Skeletal muscle tissue (tissue), 4 donors: ENCODE results near the gene OR5F1. TPM values are rescaled to one million over a fixed set of nuclear protein-coding genes. Genes with fewer than 3 reads are reported as not detected.

Experiments used
- H3K27ac ChIP-seq: one replicate; pipeline ENCODE4 v1.7.0; 2013; ENCODE audit warnings: mild to moderate bottlenecking, low read depth, low read length, inconsistent platforms
- H3K27me3 ChIP-seq, 3 donors: one replicate each; pipeline ENCODE4 v1.7.0; 2013; ENCODE audit warnings: low read length in 3 of 3; ENCODE audit not compliant: control insufficient read depth in 3 of 3, insufficient read depth in 3 of 3
- H3K36me3 ChIP-seq, 3 donors: one replicate each; pipeline ENCODE4 v1.7.0; 2013; ENCODE audit warnings: low read length in 3 of 3; ENCODE audit not compliant: control insufficient read depth in 3 of 3, insufficient read depth in 3 of 3
- H3K4me1 ChIP-seq, 3 donors: one replicate each; pipeline ENCODE4 v1.7.0; 2013; ENCODE audit warnings: low read length in 3 of 3, mild to moderate bottlenecking in 3 of 3; ENCODE audit not compliant: control insufficient read depth in 3 of 3, insufficient read depth in 3 of 3
- H3K4me3 ChIP-seq, 3 donors: one replicate each; pipeline ENCODE4 v1.7.0; 2013; ENCODE audit warnings: low read length in 3 of 3
- H3K9ac ChIP-seq, 3 donors: one replicate each; pipeline ENCODE4 v1.7.0; 2013; ENCODE audit warnings: low read length in 3 of 3, mild to moderate bottlenecking in 3 of 3, moderate library complexity in 2 of 3, low read depth in 1 of 3
- H3K9me3 ChIP-seq, 3 donors: one replicate each; pipeline ENCODE4 v1.7.0; 2013; ENCODE audit warnings: low read length in 3 of 3; ENCODE audit not compliant: control insufficient read depth in 3 of 3
- total RNA-seq: library from RNA; depleted of rRNA; stranded (reverse); fragments of >200 nt; gene quantifications from one replicate; pipeline ENCODE4 v1.2.3, GENCODE V29; 2014
- donor health status: Osteomylitis.

The OR5F1 gene
- total RNA-seq: not detected

DNA sequence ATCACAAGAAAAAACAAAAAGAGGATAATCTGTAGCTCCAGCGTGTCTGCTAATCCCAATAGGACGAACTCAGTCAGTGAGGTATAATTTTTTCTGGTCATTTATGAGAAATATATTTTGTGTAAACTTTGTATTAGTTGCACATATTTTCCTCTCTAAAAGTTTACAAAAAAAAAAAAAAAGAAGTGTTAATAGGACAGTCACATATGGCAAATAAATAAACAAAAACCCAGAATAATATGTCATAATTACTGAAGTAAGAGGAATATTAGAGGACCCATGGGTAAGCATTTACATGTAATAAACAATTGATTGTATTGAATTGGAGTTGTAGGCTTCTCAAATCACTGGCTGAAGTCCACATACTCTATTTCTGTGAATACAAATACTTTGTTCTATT is at the start of gene OR5F1:
Gene OR5F1, minus strand, starts transcription at position 101 of the 400 bp plus-strand sequence. Its CDS starts 0 bp downstream, at position 101.
- Histone ChIP-seq H3K4me1 (no peaks in the 10 kb centered on the region), H3K27me3 (no peaks in the 10 kb centered on the region), H3K9ac (no peak within 1 kb of the TSS), H3K9me3 (no peaks in the 10 kb centered on the region), H3K27ac (no peak within 1 kb of the TSS), H3K36me3 (no peaks in the 10 kb centered on the region), H3K4me3 (no peak within 1 kb of the TSS)

DNA sequence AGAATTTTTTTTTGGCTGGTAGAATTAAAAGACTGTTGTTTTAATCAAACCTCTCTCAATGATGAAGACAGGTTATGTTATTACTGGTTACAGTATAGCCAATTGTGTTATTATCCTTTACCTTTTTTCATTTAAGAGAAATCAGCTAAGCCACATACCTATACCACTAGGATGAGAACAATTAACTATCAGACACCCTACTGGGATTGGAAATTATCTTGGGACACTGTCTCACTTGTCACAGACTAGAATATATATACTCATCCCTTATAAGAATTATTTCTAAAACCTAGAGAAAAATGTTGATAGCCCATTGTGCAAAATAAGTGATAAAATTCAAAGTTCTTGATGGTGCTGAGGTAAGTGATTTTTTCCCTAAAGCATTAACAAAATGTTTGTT is 32.9 kb upstream of the OR5F1 start, which contains the start of gene OR5AS1:
Gene OR5AS1, plus strand, starts transcription at position 301 of the 400 bp plus-strand sequence. CDS start 2,765 bp downstream, outside the sequence.
- no peaks in the 10 kb centered on the region for H3K27me3 ChIP-seq
- H3K9ac ChIP-seq: no peak within 1 kb of the TSS
- H3K4me1 ChIP-seq: no peaks in the 10 kb centered on the region
- no peak within 1 kb of the TSS for H3K27ac ChIP-seq
- no peak within 1 kb of the TSS for H3K4me3 ChIP-seq
- H3K36me3 ChIP-seq: no peaks in the 10 kb centered on the region
- peaks cover 0 to 3% (median 0%) of the 10 kb centered on the region in 3 donors for H3K9me3 ChIP-seq

DNA sequence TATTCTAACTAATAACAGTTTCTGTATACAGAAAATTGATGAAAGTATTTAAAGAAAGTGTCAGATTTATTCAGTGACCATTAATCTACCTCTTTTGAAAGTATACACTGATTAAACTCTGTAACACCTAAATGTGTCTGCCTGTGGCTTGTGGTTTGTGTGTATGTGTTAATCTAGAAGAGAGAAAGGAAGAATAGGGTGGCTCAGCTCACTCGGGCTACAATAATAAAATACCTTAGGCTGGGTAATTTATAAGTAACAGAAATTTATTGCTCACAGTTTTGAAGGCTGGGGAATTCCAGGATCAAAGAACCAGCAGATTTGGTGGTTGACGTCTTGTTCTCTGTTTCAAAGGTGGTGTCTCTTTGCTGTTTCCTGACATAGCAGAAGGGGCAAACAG is 19.4 kb upstream of the OR5F1 start:
- Histone ChIP-seq H3K4me1 (no peaks in the 10 kb centered on the region), H3K9me3 (peaks cover 0 to 5% (median 0%) of the 10 kb centered on the region in 3 donors), H3K4me3 (no peak overlapping the region), H3K27me3 (no peaks in the 10 kb centered on the region), H3K36me3 (no peaks in the 10 kb centered on the region), H3K27ac (no peak overlapping the region), H3K9ac (no peak overlapping the region)

DNA sequence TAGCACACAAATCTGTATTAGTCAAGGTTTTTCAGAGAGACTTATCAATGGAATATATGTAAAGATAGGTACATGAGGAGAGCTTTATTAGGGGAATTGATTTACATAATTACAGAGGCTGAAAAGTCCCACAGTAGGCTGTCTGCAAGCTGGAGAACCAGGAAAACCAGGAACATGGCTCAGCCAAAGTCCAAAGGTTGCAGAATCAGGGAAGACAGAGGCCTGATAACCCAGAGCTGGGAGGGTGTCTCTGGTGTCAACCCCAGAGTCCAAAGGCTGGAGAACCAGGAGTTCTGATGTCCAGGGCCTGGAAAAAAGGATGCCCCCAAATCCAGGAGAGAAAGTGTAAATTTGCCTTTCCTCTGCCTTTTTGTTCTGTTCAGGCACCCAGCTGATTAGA is 16.3 kb upstream of the OR5F1 start:
- Histone ChIP-seq H3K27ac (no peak overlapping the region), H3K9ac (no peak overlapping the region), H3K27me3 (no peaks in the 10 kb centered on the region), H3K36me3 (no peaks in the 10 kb centered on the region), H3K4me1 (no peaks in the 10 kb centered on the region), H3K9me3 (peaks cover 0 to 5% (median 0%) of the 10 kb centered on the region in 3 donors), H3K4me3 (no peak overlapping the region)

DNA sequence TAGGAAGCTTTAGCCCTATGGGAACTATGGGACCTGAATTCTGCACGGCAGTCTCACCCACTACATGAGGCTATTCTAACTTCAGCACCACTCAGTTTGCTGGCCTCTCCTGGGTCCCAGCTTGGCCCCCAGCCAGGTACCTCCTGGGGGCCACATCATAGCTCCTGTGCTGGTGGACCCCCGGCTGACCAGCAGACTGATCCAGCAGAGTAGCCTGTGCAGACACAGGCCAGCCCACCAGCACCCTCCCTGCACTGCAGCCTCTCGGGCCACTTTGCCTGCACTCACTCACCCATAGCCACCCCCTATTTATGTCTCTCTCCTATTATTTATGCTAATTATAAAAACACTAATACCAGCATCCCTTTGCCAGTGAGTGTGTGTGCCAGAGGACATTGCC is 23.5 kb downstream of the OR5F1 start:
- Histone ChIP-seq H3K36me3 (no peaks in the 10 kb centered on the region), H3K4me3 (no peak overlapping the region), H3K4me1 (no peaks in the 10 kb centered on the region), H3K27me3 (no peaks in the 10 kb centered on the region), H3K27ac (no peak overlapping the region), H3K9ac (no peak overlapping the region), H3K9me3 (no peaks in the 10 kb centered on the region)

DNA sequence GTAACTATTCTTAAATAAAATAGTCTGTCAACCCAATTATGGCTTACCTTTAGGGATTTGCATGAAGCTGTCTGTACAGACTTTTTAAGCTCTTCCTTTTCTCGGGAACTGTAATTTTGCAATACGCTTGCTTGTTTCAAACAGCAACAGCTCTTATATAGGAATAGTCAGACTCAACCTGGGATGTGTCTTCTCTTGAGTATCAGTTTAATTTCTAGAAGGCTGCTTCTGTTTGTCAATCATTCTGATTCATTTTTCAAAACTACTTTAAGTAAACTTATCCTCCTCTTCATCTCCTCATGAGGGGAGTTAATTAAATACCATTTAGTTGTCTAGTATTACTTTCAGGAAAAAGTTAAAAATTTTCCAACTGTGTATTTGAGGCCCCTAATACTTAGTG is 24.6 kb downstream of the OR5F1 start, which contains the start of gene OR10AG1:
Gene OR10AG1, minus strand, starts transcription at position 101 of the 400 bp plus-strand sequence. Its CDS starts 38 bp downstream, at position 63.
- Histone ChIP-seq H3K9ac (no peak within 1 kb of the TSS), H3K4me1 (no peaks in the 10 kb centered on the region)

DNA sequence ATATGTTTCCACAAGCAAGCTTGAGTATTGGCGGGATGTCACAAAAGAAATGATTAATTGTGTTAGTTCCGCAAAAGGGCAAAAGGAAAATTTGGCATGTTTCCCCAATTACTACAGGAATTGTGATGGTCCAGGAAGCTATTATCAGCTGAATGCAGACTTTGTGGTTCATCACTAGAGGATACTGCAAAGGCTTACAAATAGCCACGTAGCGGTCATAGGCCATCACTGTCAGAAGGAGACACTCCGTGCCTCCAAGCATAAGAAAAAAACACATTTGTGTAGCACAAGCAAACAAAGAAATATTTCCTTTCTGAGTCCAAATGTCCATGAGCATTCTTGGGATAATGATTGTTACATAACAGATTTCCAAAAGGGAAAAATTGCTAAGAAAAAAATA is 26.5 kb downstream of the OR5F1 start:
- Histone ChIP-seq H3K4me1 (no peaks in the 10 kb centered on the region), H3K27ac (no peak overlapping the region), H3K9me3 (no peaks in the 10 kb centered on the region), H3K9ac (no peak overlapping the region), H3K4me3 (no peak overlapping the region), H3K36me3 (no peaks in the 10 kb centered on the region), H3K27me3 (no peaks in the 10 kb centered on the region)

More for the DNA sequence above, 24.6 kb downstream of the OR5F1 start, which contains the start of gene OR10AG1:
- H3K27me3 ChIP-seq: no peaks in the 10 kb centered on the region
- H3K27ac ChIP-seq: no peak within 1 kb of the TSS
- H3K36me3 ChIP-seq: no peaks in the 10 kb centered on the region
- H3K4me3 ChIP-seq: no peak within 1 kb of the TSS
- H3K9me3 ChIP-seq: no peaks in the 10 kb centered on the region

DNA sequence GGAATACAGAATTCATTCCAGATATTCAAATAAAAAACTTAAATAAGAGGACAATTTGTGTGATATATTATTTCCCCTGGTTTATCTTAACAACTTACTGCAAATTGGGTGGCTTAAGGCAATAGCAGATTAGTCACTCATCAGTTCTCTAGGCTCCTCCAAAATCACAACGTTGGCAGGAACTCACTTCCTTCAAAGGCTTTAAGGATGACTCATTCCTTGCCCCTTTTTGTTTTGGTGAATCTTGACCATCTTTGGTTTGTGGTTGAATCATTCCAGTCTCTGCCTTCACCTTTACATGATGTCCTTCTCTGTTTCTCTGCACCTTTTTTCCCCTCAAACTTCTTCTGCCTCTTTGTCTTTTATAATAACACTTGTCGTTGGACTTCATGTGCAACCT is 28.0 kb downstream of the OR5F1 start:
- no peak overlapping the region for H3K27ac ChIP-seq
- H3K4me3 ChIP-seq: no peak overlapping the region
- H3K4me1 ChIP-seq: no peaks in the 10 kb centered on the region
- no peak overlapping the region for H3K9ac ChIP-seq
- no peaks in the 10 kb centered on the region for H3K9me3 ChIP-seq
- H3K27me3 ChIP-seq: no peaks in the 10 kb centered on the region
- H3K36me3 ChIP-seq: no peaks in the 10 kb centered on the region

DNA sequence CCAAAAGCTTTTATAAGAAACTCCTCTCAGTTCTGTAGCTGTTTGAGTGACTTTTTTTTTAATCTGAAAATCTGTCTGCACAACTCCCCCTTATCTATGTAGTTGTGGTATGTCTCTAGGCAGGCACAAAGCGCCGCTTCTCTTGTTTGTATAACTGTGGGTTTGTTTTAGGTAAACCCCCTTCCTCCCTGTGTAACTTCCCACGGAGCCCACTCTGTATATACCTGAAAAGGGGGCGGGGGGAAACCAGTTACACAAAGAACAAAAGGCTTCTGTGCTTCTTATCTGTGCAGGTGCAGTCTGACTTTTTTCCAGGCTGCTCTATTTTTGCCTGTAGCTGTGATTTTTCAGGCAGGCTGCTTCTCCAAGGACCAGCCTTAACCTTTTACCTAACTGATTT is 37.9 kb downstream of the OR5F1 start:
- H3K9ac ChIP-seq: no peak overlapping the region
- H3K4me3 ChIP-seq: no peak overlapping the region
- H3K27me3 ChIP-seq: no peaks in the 10 kb centered on the region
- H3K27ac ChIP-seq: no peak overlapping the region
- no peaks in the 10 kb centered on the region for H3K36me3 ChIP-seq
- no peaks in the 10 kb centered on the region for H3K4me1 ChIP-seq
- no peaks in the 10 kb centered on the region for H3K9me3 ChIP-seq

DNA sequence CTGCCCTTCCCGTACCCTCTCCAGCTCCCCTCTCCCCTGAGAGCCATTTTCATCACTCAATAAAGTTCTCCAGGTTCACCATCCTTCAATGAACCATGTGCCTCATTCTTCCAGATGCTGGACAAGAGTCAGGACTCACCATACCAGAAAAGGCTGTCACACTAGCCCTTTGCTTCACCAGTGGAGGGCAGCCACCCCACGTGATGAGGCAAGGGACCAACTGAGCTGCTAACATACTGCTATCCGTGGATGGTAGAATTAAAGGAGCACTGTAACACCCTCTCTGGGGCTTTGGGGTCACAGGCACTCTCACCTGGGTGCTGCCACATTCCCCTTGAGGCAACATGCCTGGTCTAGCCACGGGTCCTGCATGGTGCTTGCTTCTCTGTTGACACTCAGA is 45.1 kb downstream of the OR5F1 start:
- no peaks in the 10 kb centered on the region for H3K9me3 ChIP-seq
- H3K9ac ChIP-seq: no peak overlapping the region
- H3K4me1 ChIP-seq: no peaks in the 10 kb centered on the region
- no peaks in the 10 kb centered on the region for H3K36me3 ChIP-seq
- no peaks in the 10 kb centered on the region for H3K27me3 ChIP-seq
- H3K4me3 ChIP-seq: no peak overlapping the region
- H3K27ac ChIP-seq: no peak overlapping the region
